ENCODE measurements around the gene C9orf72.

Gene C9orf72

DNA sequence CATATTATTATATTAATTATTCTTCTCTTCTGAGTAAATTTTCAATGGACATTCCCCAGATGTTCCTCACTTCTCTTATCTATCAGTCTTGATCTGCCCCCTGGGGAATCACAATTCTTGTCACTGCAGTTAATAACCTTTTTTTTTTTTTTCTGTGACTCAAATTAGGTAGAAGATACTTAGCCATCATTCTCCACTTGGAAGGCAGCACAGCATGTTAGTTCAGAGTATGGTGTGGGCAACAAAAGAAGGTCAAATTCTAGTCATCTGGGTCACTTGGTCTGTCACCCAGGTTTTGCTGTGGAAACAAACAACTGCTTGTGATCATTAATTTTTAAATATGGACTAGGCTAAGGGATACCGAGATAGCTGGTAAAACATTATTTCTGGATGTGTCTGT, 35.5 kb downstream of the C9orf72 start:
- no peak for DNase-seq

DNA sequence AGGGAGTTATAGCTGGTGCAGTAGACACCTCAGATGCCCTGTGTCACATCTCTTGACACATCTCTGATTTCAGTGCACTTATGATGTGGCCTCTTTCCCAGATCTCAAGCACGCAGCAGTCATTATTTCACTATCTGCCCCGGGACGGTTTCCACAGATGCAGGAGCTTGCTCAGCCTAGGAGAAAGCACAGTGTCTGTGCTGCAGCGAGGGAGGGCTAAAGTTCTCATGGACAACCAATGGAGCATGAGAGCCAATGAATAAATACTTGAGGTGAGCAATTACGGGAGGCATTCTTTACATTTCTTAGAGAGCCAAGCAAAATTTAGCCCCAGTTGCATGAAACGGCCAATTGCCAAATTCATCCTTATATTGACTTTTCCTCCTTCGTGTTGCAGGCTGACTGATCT, 36.2 kb downstream of the C9orf72 start:
- no peak for DNase-seq

DNA sequence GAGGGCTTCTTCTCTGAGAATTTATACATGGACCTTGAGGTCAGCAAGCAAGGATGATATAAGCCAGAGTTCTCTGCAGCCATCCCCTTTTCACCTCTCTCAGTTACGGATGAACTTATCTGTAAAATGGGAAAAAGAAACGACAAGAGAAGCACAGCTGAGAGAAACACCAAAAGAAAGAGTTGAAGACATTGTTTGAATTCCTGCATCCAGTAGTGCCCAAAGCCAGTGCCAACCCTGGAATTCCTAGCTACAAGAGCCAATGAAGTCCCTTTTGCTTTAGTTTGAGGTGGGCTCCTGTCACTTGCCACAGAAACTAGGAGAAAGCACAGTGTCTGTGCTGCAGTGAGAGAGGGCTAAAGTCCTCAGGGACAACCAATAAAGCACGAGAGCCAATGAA, 37.1 kb downstream of the C9orf72 start:
- no peak for DNase-seq

DNA sequence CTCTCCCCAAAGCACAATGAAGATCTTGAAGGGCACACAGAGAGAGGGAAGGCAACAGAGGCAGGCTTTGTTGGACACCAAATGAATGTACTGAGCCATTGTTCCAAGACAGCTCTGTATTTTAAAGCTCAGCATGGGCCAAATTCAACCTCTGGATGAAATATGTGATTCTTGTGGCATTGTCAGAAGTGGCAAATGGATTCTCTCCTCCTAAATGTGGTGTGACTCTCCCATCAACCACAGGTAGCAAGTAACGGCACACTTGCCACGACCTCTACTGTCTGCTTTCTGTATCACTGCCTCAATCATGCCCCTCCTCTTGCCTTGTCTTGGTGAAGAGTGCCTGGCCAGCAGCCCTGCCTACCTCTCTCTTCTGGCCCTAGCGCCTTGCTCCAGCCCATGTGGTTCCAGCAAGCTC, 37.6 kb downstream of the C9orf72 start:
- no peak for DNase-seq

DNA sequence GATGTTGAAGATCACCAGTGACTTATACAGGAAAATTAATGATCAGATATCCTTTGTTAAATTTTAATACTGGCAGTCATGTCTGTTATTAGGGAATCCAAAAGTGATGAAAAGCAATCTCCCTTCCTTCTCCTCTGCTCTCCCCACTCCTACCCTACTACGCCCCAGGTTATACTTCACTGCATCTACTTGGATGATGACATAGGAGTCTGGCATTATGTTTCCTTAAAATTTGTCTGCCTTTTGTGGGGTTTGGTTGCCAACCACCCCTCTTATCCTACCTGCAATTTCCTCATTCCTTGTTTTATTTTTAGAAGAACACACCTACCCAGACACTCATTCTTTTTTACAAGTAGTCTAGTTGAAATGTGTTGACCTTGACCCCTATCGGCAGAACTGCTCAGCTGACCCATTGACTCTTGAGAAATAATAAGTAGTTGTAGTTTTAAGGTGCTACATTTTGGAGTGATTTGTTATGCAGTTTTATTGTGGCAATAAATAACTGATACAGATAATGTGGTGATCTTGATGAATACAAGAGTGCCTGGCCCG, 38.5 kb downstream of the C9orf72 start:
- DNase-seq: no peak

DNA sequence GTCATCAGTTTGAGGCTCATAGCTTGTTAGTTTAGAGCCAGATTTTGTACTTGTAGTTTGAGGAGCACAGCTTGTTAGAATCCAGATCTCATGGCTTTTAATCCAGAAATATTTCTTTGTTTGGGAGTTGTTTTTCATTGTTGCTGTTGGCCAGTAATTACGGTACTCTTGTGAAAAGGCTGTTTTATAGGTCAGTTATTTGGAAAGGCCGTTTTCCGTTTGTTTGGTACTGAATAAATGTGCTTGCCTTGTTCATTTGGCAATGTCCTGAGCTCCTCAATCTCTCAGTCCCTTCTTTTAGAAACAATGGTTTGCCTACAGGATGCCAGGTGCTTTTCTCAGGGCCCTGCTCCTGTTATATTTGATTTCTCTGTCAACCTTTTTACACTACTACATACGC, 39.1 kb downstream of the C9orf72 start:
- no peak for DNase-seq

DNA sequence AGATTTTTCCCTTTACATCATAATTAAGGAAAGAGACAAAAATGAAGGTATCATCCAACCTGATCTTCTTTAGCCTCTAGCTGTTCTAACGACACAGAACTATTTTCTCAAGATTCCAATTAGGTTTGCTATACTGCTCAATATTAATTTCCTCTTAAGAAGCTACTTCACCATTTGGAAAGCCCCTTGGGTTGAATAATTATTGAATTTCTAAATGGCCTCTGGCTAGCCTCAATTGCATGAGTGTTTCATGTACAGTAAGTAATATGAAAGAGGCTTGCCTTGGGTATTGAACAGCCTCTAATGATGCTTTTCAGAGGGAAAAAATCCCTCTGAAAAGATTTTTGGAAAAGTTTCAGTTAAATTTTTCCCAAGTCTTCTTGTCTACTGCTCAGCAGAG, 40.0 kb downstream of the C9orf72 start:
- DNase-seq: no peak

DNA sequence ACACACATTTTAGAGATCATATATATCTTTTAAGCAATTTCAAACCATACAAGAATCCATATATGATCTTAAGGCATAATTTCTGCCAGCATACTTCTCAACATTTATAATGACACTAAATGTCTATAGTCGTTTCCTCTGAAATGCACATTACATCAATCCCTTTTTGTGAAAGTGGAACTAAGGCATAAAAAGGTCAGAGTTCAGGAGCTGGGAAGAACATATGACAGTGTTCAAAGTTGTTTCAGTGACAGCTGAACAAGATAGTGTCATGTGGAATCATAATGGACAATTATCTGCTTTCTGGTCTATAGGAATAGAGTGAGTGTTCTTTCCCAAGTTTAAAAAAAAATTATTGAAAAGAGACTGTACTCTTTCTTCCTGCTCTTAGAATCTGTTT, 41.2 kb downstream of the C9orf72 start:
- no peak for DNase-seq

DNA sequence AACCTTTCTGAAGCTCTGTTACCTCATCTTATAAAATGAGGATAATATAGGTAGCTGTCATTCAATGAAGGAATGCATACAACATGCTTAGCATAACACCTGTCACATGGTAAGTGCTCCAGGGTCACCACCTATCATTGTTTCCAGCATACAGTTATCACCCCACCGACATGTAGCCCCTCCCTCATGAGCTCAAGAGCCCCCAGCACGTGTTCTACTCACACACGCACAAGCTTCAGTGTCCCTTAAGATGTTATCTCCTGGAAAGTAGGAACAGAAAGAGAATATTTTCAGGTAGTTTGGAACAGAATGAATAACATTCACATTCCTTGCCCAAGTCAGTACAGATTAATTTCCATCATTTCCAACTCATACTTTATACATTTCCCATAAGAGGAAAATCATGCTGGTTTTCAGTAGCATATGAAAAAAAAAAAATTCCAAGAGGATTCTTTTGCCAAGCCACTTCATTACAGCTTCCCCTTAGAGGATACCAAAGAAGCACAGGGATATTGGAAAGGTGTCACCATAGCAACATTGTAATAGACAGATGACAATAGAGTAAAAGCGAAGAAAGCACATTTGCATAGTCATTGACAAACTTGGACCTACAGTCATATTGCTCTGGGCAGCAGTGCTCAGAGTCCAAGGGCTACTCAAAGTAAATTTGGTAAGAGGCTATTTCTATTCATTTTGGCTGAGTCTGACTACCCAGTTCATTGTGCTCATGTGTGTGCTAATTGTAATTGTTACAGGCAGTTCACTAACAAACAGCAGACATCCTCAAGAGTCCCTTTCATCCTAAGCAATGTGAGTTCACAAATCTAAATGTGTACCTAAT, 42.1 kb downstream of the C9orf72 start:
- DNase-seq: no peak

DNA sequence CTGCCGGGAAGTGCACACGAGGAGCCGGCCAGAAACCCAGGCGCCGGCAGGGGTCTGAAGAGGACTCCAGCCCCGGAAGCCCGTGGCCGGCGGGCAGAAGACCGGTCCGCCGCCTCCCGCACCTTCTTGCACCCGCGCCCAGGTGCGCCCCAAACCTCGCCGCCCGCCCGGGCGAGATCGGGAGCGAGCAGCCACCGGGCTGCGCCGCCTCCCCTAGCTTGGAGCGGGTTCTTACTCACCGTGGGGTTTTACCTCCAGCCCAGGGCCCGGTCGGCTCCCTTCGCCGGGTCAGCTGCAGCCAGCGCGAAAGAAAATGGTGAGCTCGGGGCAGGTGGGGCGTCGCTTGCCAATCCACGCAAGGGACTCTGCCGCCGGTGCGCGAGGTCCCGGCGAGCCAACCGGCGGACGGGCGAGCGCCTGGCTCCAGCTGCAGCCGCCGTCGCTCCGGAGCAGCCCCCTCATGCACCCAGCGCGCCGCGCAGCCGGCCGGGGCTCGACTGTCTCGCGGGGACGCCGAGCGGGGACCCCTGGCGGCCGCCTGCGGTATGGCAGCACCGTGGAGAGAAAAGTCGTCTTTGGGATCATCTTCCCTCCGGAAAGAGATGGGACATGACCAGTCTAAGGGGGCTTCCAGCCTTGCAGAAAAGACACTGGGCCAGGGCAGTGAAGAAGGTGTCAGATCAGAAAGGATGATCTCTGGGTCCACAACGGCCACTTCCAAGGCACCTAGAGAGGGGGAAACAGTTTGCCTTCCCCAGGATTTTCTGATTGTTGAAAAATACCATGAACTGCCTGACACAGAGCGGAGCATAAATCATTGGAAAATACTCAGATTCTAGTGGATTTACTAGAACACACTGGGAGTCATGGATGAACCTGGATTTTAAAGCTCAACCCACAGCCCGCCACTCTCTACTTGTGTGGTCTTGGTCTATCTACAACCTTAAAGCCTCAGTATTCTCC, 43.7 kb downstream of the C9orf72 start, which contains the start of gene MOB3B:
MOB3B (minus strand) TSS at position 499 of the 963 bp plus-strand sequence. CDS start 74,264 bp downstream, outside the sequence.
- peak; percentile 60 for DNase-seq

DNA sequence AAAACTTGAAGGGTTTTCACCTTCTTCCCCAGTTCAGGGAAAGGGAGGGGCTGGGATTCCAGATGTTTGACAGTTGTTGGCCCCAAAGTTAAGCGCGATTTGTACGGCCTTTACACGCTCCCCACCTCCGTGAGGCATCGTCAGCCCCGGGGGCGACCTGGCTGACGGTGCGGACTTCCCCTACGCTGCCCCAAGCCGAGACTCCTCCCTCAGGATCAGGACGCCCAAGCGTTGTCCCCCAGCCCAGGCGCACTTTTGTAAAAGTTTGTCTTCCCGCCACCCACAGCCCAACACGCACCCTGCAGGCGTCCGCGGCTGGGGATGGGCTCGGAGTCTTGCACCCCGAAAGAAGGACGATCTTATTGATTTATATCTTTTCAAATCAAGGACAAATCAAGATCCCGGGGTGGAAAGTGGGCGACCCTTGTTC, 44.4 kb downstream of the C9orf72 start:
- peak; percentile 18 for DNase-seq

DNA sequence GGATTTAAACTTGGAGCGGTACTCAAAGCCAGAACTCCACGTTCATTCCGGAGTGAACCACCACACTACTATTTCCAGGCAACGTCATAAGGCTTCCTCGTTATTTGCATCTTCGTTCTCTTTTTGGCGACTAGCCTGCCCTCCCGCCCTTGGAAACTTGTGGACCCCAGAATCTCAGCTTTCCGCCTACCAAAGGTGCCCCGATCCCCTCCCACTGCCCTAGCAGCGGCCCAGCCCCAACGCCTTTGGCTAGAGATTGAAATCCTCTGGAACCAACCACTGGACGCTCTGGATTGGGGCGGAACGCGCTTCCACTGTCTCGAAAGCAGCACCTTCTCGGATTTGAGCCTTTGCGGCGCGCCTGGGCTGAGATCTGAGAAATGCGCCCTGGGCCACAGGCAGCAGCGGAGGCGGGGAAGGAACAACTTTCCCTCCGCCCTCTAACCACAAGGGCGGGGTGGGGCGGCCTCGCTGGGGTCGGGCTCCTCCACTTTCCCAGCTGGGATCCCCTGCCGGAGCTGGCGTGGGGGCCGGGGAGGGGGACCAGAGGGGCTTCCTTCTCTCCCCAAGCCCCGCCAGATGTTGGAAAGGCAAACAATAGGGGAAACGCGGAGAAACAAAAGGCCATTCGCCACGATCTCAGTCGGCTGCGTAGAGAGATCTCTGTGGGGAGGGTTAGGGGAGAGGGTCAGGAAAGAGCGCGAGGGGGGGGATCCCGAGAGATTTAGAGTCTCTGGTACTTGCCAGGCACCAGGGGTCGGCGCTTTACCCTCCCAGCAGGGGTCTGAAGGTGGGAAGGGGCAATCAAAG, 45.0 kb downstream of the C9orf72 start:
- DNase-seq: peak; percentile 49

DNA sequence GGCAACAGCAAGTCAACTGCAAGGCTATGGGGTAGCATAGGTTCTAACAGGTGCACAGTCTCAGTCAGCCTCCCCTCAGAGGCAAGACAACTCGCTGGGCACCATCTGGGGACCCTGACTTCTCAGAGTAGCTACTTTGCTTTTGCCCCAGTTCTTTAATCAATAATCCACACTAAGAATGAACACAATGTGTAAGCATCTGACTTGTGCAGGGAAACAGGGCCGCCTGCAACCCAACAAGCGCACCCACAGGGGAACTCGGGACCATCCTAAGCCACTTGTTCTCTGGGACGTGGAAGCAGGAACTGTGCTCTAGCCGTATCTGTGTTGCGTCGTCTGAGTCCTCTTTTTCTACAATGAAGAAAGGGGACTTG, 45.6 kb downstream of the C9orf72 start:
- no peak for DNase-seq

DNA sequence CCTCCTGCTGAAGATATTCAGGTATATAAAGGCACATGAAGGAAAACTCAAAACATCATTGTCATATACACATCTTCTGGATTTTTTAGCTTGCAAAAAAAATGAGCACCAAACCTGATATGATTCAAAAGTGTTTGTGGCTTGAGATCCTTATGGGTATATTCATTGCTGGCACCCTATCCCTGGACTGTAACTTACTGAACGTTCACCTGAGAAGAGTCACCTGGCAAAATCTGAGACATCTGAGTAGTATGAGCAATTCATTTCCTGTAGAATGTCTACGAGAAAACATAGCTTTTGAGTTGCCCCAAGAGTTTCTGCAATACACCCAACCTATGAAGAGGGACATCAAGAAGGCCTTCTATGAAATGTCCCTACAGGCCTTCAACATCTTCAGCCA, 49.0 kb downstream of the C9orf72 start, which contains the start of gene IFNK:
IFNK (plus strand) TSS at position 55 of the 400 bp plus-strand sequence; CDS start at position 102, 47 bp downstream.
- no peak for DNase-seq

DNA sequence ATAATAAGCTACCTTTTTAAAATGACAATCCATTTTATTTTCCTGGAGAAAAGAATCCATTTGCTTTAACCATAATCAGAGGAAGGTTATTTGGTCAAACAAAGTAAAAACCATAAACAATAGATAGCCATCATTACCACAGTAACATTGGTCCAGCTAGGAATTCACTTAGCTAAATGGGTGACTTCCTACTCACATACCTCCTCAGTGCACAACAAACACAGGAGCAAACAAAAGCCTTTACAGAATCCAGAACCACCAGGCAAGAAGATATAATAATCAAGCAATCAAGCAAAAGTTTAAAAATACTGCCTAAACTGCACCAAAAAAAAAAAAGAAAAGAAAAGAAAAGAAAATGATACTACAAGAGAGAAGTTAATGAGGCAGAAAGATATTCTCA, 50.1 kb downstream of the C9orf72 start:
- no peak for DNase-seq

DNA sequence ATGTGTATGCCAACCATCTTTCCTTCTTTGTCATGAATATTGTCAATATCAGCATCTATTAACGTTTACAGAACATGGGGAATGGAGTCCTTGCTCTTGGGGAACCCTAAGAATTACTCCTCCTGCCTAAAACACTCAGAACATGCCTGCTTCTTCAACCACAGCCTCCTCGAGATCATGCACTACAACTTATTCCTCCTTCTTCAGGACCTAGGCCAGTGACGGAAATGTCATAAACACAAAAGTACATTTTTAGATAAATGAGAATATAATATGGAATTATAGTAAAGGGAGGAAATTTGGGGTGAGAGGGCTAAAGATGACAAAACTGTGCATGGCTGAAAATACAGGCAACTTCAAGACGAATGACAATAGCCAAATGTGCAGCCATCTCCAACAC, 52.3 kb downstream of the C9orf72 start:
- no peak for DNase-seq

DNA sequence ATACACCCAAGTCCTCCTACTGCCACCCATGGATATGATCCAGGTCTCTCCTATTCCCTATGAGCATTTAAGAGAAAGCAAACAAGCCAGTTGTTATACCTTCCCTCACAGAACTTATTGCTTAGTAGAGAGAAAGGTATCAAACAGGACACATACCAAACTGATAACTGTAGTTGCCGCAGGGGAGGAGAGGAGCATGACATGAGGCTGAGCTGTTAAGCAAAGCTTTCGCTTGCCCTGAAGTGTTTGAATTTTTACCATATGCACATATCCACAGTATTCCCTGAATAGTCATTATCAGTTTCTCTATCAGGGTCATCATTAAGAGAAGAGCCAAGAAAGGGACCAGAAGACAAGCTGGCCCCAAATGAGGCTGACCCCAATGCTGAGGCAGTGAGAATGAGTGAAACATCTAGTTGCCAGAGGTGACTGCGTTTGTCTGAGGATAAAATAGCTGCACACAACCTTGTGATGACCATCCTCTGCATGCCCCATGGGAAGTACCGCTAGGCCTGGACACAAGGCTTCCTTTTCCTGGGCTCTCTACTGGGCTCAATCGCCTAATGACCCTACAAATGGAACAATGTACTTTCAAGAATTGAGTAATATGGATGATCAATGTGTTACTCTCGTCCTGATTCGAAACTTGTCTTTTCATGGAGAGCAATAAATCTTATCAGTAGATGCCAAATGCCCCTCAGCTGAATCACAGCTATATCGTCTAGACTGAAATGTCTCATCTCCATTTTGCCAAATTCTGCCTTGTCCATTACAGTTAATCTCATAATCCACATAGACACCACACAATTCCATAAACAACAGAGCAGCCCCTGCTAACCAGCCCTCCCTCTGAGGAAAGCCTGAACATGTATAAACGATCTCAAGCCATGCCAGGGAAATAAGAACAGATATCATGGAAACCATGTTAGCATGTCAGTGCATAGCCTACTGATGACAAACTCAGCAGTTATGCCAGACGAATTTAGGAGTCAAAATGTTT, 53.5 kb downstream of the C9orf72 start:
- DNase-seq: no peak

DNA sequence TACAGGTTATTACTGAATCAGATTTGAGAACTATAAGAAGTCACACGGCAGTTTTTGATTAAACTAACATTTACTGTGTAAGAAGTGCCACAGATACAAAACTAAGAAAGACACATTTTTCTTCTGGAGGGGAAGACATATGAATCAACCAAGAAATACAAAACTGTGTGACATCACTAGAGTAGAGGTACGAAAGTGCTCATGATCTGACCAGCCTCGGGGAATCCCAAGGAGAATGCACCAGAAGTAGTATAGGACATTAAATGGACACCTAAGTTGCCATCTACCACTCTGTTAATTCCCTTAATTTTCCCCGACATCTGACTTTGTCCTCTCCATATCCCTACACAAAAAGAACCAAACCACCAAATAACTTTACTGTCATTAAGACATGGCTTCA, 54.5 kb downstream of the C9orf72 start:
- no peak for DNase-seq

DNA sequence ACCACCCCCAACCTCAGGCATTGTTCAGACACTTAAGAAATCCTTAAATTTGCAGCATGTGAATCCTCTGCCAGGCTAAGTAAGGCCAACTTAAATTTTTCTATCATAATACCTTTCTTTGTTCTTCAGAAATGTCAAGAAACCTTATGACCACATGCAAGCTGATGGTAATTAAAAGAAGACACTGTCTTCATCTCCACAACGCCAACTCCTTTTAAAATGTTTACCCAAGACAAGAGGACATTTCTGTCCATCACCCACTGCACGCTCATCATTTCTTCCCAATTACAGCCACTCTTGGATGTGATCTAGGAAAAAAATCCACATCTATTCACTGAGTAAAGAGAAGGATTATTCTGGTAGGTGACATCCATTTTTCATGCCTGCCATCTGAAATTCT, 55.3 kb downstream of the C9orf72 start:
- DNase-seq: no peak

DNA sequence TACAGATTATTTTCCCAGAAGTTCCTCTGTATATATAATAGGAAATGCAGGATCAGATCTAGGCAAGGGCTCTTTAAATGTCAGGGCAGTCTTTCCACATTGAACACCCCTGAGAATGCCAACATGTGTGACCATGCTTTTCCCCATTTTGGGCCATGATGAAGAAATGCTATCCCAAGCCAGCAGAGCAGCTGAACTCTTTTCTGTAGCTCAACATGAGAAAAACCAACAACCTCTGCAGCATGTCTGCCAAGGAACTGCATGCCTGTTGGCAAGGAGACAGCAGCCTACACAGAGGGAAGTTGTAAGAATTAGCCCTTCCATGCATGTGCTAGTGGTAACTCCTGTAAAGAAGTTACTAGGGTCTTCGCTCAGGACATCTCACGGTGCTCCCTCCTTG, 58.7 kb downstream of the C9orf72 start:
- no peak for DNase-seq

DNA sequence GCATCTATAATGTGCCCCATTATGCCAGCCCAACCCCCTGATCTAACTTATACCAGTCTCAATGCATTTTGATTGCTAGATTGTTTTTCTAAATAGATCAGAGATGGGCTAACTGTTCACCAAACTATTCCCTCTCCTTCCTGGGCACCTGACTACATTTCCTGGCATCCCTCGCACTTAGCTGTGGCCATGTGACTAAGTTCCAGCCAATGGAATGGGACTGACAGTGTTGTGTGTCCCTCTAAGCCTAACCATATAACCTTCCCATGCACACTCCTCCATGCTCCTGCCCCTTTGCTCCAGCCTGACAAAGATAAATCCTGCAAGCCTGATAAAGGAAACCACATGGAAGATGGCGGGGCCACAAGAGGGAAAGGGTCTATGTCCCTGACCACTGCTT, 61.5 kb downstream of the C9orf72 start:
- DNase-seq: no peak
